DMS153 (cell line): ENCODE measurements around the gene MET.

Experiments used
- DNase-seq: peaks from one replicate; lab custom pipeline; 2025; lab: John Stamatoyannopoulos, UW

Gene MET

DNA sequence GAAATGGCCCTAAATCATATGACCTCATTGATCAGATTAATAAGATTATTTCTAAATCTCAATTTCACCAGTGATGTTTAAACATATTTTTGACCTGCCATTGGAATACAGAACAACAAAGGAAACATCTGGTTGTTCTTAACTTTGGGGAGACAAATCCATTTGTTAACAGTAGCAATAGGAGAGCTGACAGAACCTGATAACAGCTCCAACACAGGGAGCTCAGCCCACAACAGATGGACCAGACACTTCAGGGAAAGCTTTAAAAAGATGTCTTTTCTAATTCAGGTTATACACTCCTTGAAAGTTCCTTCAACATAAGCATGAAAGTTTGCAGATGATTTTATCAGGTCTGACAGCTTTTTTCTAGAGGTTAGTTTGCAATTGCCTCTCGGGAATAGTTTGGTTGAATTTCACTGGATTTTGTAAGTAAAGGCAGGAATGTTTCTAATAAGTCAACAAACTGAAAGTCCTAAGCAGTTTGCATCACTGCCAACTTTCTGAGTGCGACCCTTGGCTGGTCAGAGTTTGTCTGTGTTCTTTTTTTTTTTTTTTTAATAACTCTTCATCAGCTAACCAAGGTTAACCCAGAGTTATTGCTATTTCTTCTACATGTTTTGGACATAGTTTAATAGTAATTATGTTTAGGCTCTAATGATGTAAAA lies 6.5 kb upstream of the MET start:
- no peak for DNase-seq

DNA sequence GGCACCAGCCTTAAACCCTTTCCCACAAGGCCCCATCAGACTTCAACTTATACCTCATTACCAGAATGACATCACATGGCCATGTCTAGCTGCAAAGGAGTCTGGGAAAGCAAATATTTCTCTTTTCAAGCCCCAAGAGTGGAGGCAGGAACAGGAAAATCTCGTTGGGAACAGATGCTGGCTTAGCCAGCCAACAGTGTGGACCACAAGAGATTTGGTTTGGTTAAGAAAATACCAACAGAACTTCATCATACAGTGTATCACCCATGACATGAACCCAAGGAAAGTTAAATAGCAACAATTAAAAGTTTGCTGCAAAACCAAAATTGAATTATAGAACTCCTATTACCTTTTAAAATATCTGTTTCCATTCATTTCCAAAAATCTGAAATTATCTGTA lies 2.2 kb upstream of the MET start:
- no peak for DNase-seq

DNA sequence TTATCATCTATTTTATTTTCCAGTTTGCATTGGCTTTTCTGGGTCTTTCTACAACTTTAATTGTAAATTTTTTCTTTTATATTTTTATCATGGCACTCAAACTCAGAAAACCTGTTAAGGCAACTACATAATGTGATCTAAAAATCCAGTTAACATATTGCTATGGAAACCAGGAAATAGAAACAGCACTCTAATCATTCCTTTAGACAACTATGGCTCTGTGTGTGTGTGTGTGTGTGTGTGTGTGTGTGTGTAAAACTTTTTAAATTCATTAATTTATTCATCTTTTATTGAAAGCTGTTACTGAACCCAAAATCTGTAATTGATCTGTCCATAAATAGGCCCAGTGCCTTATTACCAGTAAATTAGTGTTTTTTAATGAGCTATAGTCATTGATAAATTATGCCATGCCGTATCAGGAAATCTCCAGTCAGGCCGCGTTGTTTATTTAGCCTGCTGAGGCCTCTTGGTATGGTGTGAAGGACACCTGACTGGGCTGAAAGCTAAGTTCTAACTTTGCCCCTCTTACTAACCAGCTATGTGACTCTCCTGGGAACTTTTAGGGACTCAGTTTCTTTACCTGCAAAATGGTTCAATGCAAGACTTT lies 1.5 kb upstream of the MET start:
- DNase-seq: no peak

DNA sequence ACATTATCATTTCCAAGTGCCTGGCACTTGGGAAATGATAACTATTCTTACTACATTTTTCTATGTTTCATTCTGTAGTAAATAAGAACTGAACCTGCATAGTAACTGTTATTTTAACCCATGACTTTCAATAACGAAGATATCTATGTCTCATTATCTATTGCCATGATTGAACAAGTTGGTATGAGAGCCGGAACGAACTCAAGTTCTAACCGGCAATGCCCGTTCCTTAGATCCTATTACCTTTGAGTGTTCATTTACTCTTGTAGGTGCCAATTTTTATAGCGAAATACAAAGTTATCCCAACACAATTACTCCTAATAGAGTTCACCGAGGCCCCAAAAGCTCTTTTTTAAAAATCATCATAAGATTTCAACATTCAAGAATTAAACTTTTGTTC lies 885 bp upstream of the MET start:
- no peak for DNase-seq

DNA sequence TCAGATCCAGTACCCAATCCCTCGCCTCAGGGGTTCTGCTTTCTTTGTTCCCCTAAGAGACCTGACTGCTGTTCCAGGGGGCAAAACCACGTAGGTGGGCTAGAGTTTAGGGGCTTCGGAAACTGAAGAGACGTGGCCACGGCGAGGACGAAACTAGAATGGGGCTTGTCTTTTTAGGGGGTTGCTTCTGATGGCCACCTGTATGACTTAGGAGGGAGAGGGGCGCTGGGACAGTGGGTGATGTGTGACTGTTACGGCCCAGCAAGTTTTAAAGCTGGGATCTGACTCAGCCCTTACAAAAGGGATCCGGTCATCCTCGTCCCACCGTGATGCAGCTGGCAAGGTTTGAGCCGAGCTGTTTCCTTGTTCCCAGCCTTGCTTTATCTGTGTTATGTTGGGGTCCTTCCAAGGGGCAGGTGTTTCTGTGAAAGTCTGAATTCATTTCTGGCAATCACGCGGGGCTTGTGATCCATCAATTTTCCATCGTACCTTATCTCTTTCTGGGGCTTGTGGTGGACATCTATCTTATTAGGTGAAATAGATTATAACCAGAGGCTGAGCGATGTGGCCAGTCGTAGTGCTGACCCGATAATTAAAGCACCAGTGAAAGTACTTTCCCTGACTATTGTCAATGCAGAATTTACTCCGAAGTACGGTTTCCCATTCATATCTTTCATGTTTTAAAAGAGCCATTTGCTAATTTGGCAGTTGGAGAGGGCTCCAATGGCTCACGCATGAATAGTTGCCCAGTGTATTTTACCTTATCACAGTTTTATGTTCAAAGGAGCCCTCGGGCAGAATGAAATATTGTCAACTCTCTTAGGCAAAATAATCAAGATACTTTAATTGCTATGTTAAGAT lies 830 bp downstream of the MET start:
- DNase-seq: no peak

DNA sequence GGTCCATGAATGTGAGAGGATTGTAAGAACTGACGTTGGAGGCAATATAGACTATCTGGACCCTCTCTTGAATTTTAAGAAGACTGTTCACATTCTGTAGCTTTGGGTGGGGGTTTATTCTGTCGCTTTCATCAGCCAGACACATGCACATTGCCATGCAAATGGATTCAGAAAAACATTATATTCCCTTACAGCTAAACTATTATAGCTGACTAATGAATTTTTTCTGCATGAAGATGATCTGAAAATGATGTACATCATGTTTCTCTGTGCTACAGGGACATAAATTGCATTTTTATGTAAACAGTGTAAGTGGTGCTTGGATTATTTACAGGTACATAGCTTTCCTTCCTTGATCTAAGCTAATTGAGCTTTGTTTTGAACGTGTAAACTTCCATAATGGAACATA lies 1.5 kb downstream of the MET start:
- no peak for DNase-seq

DNA sequence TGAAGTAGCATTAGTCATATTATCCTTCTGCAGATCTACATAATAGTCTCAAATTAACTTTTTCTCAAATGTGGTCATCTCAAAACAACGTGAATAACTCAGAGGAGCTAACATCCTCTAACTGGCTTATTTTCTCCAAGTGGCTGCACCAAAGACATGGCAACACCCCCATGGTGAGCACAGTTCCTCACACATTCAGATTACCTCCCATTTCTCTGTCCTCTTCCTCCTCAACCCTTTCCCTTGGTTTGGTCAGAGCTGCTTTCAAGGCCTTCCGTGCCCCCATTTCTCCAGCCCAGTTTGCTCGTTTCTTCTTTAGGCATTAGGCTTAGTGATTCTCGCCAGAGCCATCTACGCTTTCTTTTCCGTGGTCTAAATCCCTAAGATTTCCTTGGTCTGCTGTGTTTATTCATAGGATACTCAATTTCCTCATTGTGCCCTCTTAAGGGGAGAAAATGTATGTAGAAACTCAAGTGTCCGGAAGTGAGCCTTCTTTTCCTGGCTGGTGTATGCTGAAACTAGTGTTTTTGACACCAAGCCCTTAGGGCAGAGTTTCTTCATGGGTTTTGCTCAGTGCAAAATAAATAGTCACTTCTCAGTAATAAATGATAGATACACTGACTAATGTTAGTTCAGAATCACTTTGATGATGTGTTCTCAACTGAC lies 2.6 kb downstream of the MET start:
- no peak for DNase-seq

DNA sequence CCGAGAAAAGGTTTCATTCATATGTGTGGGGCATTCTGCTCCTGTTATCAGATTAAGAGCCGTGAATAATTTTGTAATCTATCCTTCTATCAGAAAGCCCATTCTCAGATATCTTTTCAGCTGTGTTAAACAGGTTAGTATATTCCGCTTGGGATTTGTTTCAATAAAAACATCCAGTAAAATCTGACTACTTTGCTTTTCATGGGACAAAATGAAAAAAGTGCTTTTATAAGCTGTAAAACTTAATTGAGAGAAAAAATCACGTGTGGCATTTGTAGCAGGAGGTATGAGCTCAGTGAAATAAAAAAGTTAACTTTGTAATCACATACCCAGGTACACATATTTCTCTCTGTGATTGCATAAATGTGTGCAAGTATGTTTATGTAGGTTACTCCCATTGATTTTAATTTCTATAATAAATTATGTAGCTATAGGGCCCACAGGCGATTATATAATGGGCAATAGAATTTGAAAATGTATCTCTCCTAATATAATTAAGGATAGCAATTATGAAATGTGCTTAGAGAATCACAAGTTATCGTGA lies 3.9 kb downstream of the MET start:
- DNase-seq: no peak

DNA sequence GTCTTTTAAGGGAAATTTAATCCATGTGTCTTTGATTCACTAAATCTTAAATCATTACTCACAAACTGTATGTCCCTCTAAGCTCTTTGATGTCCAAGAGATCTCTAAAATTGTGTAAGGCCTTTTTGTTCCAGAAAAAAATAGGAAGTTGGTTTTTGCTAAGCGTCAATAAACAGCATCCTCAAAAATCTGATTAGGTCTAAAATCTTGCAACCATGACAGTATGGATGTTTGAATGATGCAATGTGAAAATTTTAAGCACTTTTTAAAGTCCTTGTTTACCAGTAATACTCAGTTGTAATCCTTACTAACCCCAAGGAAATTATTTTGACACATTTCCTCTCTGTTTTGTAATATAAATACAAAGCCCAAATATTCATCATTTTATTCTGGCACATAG lies 6.8 kb downstream of the MET start:
- no peak for DNase-seq

DNA sequence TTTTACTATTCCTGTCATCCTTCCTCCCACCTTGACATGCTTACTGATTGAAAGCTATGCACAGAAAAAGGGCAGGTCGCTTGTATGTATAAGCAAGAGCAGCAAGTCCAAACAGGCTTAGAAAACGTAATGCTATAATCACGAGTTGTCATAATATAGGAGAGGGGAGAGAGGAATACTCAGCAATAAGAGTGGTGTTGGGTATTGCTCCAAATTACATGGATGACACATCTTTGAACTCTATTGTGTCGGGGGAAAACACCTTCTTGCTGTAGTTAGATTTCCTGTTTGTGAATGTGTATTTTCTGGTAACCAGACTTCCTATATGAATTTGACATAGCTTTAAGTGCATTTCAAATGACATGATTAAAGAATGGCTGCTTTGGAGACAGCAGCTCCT lies 7.5 kb downstream of the MET start:
- peak; percentile 21 for DNase-seq

DNA sequence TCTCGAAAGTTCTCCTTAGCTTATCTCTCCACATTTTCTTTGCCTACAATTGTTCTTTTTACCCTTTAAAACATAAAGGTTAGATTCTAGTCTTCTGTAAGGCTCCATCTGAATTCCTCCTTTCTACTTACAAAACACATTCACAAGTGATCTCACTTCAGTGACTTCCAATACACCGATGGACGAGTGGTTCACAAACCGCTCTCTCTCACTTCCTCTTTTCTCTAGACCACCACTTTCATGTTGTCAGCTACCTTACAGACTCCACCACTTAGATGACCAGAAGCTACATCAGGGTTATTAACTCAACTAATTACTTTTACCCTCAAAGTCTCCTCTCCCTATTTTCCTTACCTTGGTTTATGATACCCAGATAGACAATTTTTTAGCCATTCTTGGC lies 11.8 kb downstream of the MET start:
- no peak for DNase-seq

DNA sequence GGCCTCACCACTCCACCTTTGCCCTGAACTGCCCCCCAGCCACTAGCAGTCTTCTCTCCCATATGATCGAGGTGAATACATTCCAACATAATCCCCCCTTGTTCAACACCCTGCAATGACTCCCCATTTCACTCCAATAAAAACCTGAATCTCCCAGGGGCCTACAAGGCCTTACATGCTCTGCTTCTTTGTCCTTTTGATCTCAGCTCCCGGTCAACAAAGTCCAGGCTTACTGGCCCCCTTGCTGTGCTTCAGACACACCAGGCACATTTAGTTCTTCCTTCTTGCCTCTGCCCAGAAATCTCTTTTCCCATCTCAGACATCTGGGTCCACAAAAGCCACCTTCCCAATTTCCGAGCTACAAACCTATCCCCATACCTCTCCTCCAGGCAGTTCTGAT lies 14.0 kb downstream of the MET start:
- DNase-seq: no peak

DNA sequence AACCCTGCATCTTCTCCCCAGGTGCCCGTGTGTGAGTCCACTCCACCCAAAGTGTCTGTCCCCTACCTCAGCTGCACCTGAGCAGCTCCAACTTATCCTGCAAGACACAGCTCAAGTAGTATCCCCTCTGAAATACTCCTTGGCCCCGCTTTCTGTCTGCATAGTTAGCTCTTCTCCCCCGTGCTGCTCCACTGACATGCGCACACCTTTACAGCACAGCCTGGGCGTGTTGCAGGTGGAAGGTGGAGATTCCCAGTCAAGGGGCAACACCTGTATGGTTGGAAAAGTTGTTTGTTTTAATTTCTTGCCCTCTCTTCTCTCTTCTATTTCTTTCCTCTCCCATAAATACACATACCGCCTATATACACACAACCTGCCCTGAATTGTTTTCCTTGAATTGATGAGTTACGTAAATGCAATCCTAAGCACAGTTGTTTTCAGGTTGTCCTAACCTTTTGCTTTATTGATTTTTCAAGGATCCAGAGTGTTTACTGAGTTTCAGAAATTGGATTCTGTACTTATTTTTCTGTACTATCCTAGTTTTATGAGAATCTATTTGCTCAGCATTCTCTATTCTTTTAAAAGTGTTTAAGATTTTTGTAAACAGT lies 14.9 kb downstream of the MET start:
- DNase-seq: no peak

DNA sequence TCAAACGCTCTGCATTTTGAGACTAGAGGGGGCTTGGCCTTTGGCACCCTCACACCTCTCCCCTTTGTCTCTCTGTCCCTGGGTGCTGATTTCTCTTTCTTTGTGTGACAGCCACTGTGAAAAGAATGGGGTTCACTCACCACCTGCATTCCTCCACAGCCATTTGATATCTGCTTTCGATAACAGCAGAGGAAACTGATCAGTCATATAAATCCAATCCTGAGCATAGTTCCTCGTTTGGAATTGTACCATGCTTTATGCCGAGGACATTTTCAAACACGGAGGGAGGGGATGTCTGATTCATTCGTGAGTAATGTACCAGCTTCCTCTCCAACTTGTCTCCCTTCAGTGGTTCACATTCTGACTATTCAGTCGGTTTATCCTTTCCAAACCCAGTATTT lies 15.8 kb downstream of the MET start:
- DNase-seq: no peak

DNA sequence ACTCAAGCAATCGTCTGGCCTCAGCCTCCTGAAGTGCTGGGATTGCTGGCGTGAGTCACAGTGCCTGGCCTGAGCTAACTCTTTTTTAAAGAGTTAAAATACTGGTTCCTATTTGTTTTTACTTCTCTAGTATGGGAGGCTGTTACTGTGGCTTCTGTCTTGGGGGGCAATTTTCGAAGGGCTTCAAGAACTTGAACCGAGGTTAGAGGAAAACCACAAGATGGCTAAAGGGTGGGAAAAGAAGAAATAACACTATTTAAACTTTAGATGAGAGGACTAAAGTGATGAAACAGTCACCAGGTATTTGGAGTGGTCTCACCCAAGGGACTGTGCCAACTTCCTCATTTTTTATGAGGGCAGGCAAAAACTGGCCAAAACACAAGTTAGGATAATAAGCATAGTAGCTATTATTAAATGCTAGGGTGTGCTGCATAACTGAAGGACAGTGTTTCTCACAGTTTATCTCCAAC lies 17.8 kb downstream of the MET start:
- DNase-seq: no peak

DNA sequence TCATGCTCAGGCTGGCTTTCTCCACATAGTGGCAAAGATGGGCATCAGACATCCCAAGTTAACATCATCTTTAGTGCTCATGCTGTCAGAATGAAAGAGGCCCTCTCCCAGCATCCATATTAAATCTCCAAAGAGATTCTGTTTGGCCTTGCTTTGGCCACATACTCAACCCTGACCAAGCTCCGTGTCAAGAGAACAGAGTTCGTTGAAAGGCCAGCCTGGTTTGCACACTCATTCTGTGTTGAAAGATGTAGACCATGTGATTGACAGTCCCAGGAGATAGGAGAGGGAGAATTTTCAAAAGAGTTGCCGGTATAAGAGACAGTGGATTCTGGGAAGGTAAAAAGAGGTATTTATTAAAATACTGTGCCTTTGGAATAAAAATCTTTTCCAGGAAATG lies 19.7 kb downstream of the MET start:
- DNase-seq: no peak

DNA sequence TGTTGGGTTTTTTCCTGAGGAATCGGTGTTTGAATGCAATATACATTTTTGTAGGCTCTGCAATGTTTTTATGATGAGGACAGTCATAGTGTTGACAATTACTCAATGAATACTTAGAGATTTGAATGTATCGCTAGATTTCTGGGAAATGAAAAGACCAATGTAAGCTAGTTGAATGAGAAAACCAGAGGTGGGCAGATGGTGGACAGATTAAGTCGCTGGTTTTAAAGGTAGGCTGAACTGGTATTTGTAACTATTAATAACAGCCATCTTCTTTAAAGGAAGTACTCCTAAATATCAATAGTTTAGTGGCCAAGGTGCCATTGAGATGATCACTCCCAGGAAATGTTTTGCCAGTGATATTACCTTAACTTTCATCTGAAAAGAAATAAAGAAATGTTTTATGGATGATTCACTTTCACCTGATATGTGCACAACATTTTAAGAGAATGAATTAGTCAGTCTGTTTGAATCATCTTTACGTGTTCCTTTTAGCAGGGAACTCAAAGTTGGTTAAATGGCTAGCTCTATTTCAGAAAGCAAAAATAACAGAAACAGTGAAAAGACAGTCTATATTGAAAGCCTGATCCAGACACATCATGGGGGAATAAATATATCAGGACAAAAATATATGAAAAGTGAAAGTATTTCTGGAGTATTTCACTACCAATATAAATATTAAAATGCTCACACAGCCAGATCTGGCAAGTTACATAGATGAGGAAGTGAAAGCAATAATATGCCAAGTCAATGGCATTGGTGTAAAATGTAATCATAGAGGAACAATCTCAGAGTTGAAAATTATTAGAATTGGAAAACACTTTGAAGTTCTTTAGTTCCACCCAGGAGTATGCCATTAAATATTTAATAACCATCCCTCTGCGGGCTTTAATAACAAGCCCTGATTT lies 20.7 kb downstream of the MET start:
- DNase-seq: no peak

DNA sequence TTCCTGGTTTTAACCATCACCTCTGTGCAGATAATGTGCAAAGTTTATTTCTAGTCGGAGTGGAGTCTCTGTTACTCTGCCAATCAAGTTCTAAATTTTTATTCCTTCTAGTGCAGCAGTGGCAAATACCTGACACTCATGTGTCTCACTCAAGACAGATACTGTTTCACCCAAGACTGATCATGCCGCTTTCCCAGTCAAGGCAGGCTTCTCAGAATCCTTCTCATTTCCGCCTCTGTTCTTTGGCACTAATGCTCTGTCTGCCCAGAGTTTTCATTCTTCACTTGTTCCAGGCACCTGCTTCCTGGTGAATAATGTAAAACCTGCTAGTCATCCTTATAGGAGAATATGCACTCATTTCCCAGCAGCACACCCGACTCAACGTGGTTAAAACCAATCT lies 24.7 kb downstream of the MET start:
- DNase-seq: no peak

DNA sequence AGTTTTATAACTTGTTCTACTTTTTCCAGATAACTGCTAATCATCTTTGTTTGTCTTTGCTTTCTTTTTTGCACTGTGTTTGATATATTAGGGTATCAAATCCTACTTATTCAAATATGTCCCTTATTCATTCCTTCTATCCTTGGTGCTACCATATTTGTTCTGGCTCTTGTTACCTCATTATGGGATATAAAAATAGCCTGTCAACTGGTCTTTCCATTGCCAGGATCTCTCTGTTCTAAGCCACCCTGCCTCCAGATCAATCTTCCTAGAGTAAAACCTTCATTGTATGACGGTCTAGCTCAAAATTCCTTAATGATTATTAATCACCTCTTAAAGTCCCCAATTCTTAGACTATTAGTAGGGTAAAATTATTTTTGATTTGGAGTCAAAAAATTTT lies 25.2 kb downstream of the MET start:
- DNase-seq: no peak

DNA sequence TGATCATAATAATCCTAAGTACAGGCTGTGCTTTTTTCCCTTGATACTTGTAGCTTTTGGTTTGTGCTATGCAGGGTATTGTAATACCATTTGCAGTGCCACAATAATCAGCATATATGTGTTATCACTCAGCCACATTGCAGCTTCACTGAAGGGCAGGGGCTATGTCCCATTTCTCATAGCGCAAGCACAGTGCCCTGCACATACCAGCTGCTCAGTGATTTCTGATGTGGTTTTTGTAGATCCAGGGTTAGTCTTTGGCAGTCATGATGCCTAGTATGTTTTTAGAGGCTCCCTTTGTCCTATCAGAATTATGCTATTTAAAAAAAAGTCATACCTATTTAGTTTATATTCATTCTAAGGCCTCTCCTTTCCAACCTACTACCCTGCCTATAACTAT lies 25.8 kb downstream of the MET start:
- no peak for DNase-seq

DNA sequence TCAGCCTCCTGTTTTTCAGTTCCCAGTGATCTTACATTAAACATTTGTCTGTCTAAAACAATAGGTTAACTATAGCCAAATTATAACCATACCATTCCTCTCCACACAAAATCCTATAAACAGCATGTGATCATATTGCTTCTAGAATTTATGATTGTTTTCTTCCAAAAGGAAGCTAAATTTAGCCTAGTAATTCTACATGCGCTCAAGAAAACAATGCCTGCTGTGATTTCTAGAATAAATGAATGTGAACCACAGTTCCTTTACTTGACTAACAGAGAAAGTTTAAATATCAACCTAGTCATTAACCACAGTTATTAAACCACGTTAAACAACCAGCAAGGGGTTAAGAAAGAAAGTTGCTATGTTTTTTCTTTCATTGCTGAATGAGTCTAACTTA lies 26.4 kb downstream of the MET start:
- no peak for DNase-seq
